Measurements from ENCODE around the gene PIR. TPM values are rescaled to one million over a fixed set of nuclear protein-coding genes. Genes with fewer than 3 reads are reported as not detected.

The PIR gene
- total RNA-seq: 13.5 and 18.3 TPM in 2 replicates

GRCh38 chrX:15493118-15493962, at the start of gene PIR:
Gene PIR (minus strand): TSS chrX:15493333. CDS start chrX:15491257, 2,076 bp downstream.

GRCh38 chrX:15500497-15500966, 7.4 kb upstream of the PIR start, which contains the start of gene BMX:
Gene BMX (plus strand): TSS chrX:15500807. CDS start chrX:15508354, 7,547 bp downstream.

GRCh38 chrX:15384304-15384703, 108.8 kb downstream of the PIR start, which contains the start of gene VEGFD:
Gene VEGFD (minus strand): TSS chrX:15384413. CDS start chrX:15383946, 467 bp downstream.

GRCh38 chrX:15335135-15336022, 157.8 kb downstream of the PIR start, which contains the start of gene PIGA:
Gene PIGA (minus strand): TSS chrX:15335523. CDS start chrX:15331930, 3,593 bp downstream.

Other genes with a start within 250 kb of the PIR start
- gene ASB9, start 223.2 kb downstream of the PIR start, total RNA-seq: 0.29 and 0.89 TPM in 2 replicates
- gene ASB11, start 177.7 kb downstream of the PIR start, total RNA-seq: not detected in 2 replicates
- gene PIGA, start 157.8 kb downstream of the PIR start, total RNA-seq: 2.9 and 4.6 TPM in 2 replicates
- gene VEGFD, start 108.9 kb downstream of the PIR start, total RNA-seq: not detected in 2 replicates
- gene BMX, start 7.5 kb upstream of the PIR start, total RNA-seq: not detected in 2 replicates
- not detected in 2 replicates for gene ACE2, start 107.6 kb upstream of the PIR start, total RNA-seq
- gene CLTRN, start 171.5 kb upstream of the PIR start, total RNA-seq: 0.18 and 0.58 TPM in 2 replicates
- gene CA5B, start 244.9 kb upstream of the PIR start, total RNA-seq: 17.5 and 17.6 TPM in 2 replicates